OCI-LY7 (cell line): ENCODE results near the gene CST3. TPM values are rescaled to one million over a fixed set of nuclear protein-coding genes. Genes with fewer than 3 reads are reported as not detected.

ENCODE experiments used
- BruUV-seq: library from RNA; stranded (reverse); fragments of 400-500 nt; replicated peaks from 2 replicates; lab custom pipeline; 2021; lab: Mats Ljungman, UMichigan
- CTCF ChIA-PET: fragments of 300-600 bp; sonication (Branson Sonifier 250); formaldehyde crosslinking; loops from one replicate; lab custom pipeline; 2022; ENCODE audit warnings: antibody characterized with exemption; ENCODE audit not compliant: unreplicated experiment; lab: Charles Lee
- POLR2A ChIA-PET: fragments of 300-600 bp; sonication (Branson Sonifier 250); formaldehyde crosslinking; loops from one replicate; lab custom pipeline; 2022; ENCODE audit warnings: antibody characterized with exemption; lab: Charles Lee
- DNase-seq: peaks from one replicate; pipeline ENCODE4 v3.0.0-alpha.2; 2015; ENCODE audit warnings: low spot score
- H2AFZ ChIP-seq: fragments of 200-600 bp; sonication (generic), shearing (Covaris generic); 2 replicates; pipeline ENCODE4 v1.6.1; 2014; ENCODE audit warnings: mild to moderate bottlenecking, antibody characterized with exemption, low read length, moderate library complexity
- H3K27ac ChIP-seq: fragments of 200-600 bp; sonication (generic); 2 replicates; pipeline ENCODE4 v1.5.1; 2014; ENCODE audit warnings: mixed run types, low read depth, mild to moderate bottlenecking, moderate library complexity, low read length, inconsistent platforms; ENCODE audit not compliant: poor library complexity, severe bottlenecking
- H3K36me3 ChIP-seq: fragments of 200-600 bp; sonication (generic); 2 replicates; pipeline ENCODE4 v1.6.1; 2014; ENCODE audit warnings: mild to moderate bottlenecking, antibody characterized with exemption, low read length, moderate library complexity, mixed read lengths; ENCODE audit not compliant: insufficient read depth
- H3K4me1 ChIP-seq: fragments of 200-600 bp; sonication (generic); 2 replicates; pipeline ENCODE4 v1.5.1; 2014; ENCODE audit warnings: mild to moderate bottlenecking, low read length; ENCODE audit not compliant: insufficient read depth, poor library complexity, severe bottlenecking
- H3K4me2 ChIP-seq: fragments of 200-600 bp; sonication (generic); 2 replicates; pipeline ENCODE4 v1.6.1; 2014; ENCODE audit warnings: mild to moderate bottlenecking, low read length
- H3K4me3 ChIP-seq: fragments of 200-600 bp; sonication (generic); 2 replicates; pipeline ENCODE4 v1.5.1; 2014; ENCODE audit warnings: mild to moderate bottlenecking, low read depth, low read length; ENCODE audit not compliant: poor library complexity, severe bottlenecking
- H3K79me2 ChIP-seq: fragments of 200-600 bp; sonication (generic); 2 replicates; pipeline ENCODE4 v1.6.1; 2016; ENCODE audit warnings: low read depth, mild to moderate bottlenecking, low read length, moderate library complexity, mixed read lengths; ENCODE audit not compliant: insufficient read depth
- H3K9me2 ChIP-seq: fragments of 200-600 bp; sonication (generic); 2 replicates; pipeline ENCODE4 v1.6.1; 2016; ENCODE audit warnings: mild to moderate bottlenecking, low read length, mixed read lengths; ENCODE audit not compliant: insufficient read depth
- H3K9me3 ChIP-seq: fragments of 200-600 bp; sonication (generic); 2 replicates; pipeline ENCODE4 v1.6.1; 2014; ENCODE audit warnings: mild to moderate bottlenecking, mixed run types, low read length, mixed read lengths
- H4K20me1 ChIP-seq: fragments of 200-600 bp; sonication (generic); 2 replicates; pipeline ENCODE4 v1.6.1; 2014; ENCODE audit warnings: mild to moderate bottlenecking, antibody characterized with exemption, low read length, moderate library complexity, mixed read lengths; ENCODE audit not compliant: insufficient read depth
- CTCF ChIP-seq: fragments of 200-600 bp; sonication (generic); conservative IDR thresholded peaks from 2 replicates; pipeline ENCODE4 v1.5.1; 2014; ENCODE audit warnings: mild to moderate bottlenecking, antibody characterized with exemption, low read length, moderate library complexity, mixed read lengths
- EZH2phosphoT487 ChIP-seq: fragments of 200-600 bp; sonication (generic); IDR thresholded peaks from 2 replicates; pipeline ENCODE4 v1.6.1; 2018; ENCODE audit warnings: low read depth, borderline replicate concordance, mild to moderate bottlenecking, mixed run types, antibody characterized with exemption, low read length, moderate library complexity, mixed read lengths
- intact Hi-C: fragments of 100-400 bp; cut with micrococcal nuclease; formaldehyde crosslinking; loops from one replicate; pipeline ENCODE4 v1.10.0; 2022; ENCODE audit not compliant: unreplicated experiment
- total RNA-seq, 2 experiments: library from RNA; depleted of rRNA in 1 of 2; stranded (reverse); fragments of >200 nt in 1 of 2; shearing (Covaris generic) in 1 of 2; gene quantifications; 2 replicates each; pipeline ENCODE4 v1.2.3, GENCODE V29; 2014 to 2022

CST3 gene
- total RNA-seq, 2 experiments from 2014 or later: not detected

DNA sequence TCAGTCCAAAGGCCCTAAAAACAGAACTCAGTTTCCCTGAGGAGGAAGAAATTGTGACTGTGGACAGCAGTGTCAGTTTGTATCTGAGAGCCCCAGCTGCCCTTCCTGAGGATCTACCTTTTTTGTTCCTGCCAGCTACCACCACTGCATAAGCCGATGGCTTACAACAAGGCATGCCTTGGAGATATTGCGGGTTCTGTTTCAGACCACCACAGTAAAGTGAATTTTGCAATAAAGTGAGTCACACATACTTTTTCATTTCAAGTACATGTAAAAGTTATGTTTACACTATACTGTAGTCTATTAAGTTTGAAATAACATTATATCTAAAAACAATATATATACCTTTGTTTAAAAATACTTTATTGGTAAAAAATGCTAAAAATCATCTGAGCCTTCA, 9.6 kb upstream of the CST3 start:
- Histone ChIP-seq H3K4me1 (no peaks in the 10 kb centered on the region), H3K27ac (no peak overlapping the region), H3K4me2 (no peak overlapping the region), H3K9me3 (no peaks in the 10 kb centered on the region), H3K9me2 (no peaks in the 10 kb centered on the region), H2AFZ (no peak overlapping the region), H3K79me2 (no peaks in the 10 kb centered on the region), H3K36me3 (no peaks in the 10 kb centered on the region), H4K20me1 (no peaks in the 10 kb centered on the region), H3K4me3 (no peak overlapping the region)
- BruUV-seq: no TSS peak
- intact Hi-C loops: no loop called here
- POLR2A ChIA-PET: no interaction called here
- DNase-seq: no peak
- TF ChIP-seq CTCF (no peak), EZH2phosphoT487 (no peak)
- CTCF ChIA-PET: no interaction called here

GRCh38 chr20:23646106-23646873, 8.5 kb upstream of the CST3 start:
- POLR2A ChIA-PET: no interaction called here

DNA sequence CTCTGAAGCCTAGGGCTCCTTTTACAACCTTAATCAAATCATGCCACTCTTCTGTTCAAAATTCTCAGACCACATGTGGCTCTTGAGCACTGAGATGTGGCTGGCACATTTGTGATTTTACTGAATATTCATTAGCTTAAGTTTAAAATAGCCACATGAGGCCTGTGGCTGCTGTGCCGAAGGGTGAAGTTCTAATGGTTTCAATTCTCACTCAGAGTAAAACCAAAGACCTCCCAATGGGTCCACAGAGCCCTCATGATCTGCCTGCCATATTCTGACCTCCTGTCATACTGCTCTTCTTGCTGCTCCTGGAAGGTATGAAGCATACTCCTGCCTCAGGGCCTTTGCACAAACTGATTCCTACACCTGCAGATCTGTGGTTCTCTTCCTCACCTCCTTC, 7.8 kb upstream of the CST3 start:
- ChIA-PET POLR2A (no interaction called here), CTCF (no interaction called here)
- intact Hi-C loops: no loop called here
- H4K20me1 ChIP-seq: no peaks in the 10 kb centered on the region
- H3K36me3 ChIP-seq: no peaks in the 10 kb centered on the region
- no peak overlapping the region for H3K27ac ChIP-seq
- no peak overlapping the region for H3K4me3 ChIP-seq
- no peak overlapping the region for H3K4me2 ChIP-seq
- no TSS peak for BruUV-seq
- TF ChIP-seq CTCF (no peak), EZH2phosphoT487 (no peak)
- no peaks in the 10 kb centered on the region for H3K4me1 ChIP-seq
- H3K9me2 ChIP-seq: no peaks in the 10 kb centered on the region
- no peak for DNase-seq
- no peaks in the 10 kb centered on the region for H3K79me2 ChIP-seq
- no peak overlapping the region for H2AFZ ChIP-seq
- H3K9me3 ChIP-seq: no peaks in the 10 kb centered on the region

More at GRCh38 chr20:23646106-23646873, 8.5 kb upstream of the CST3 start:
- CTCF ChIA-PET: no interaction called here
- TF ChIP-seq EZH2phosphoT487: no peak
- Histone ChIP-seq H3K4me2 (no peak overlapping the region), H3K79me2 (no peaks in the 10 kb centered on the region), H3K36me3 (no peaks in the 10 kb centered on the region), H2AFZ (no peak overlapping the region), H3K4me3 (no peak overlapping the region), H4K20me1 (no peaks in the 10 kb centered on the region), H3K9me2 (no peaks in the 10 kb centered on the region), H3K4me1 (no peaks in the 10 kb centered on the region), H3K9me3 (no peaks in the 10 kb centered on the region), H3K27ac (no peak overlapping the region)
- intact Hi-C loops: no loop called here
- no peak for DNase-seq
- no TSS peak for BruUV-seq
